ENCODE results near the gene GARIN1A.
"Not testable (repeated sequence)": the region's sequence is repeated elsewhere in the genome, so short reads cannot be mapped to it uniquely, and the experiment has no call there.

The GARIN1A gene

GRCh38 chr7:128671992-128672391, at the start of gene GARIN1A:
TSS of gene GARIN1A (plus strand) at chr7:128672292. CDS start at chr7:128672398, 106 bp downstream.
- Histone ChIP-seq H4K20me1 (ENCODE audit: insufficient read depth, low read length, poor library complexity, severe bottlenecking) (no peaks in the 10 kb centered on the region), H3K4me2 (ENCODE audit: low read depth, low read length, poor library complexity, severe bottlenecking) (no peak within 1 kb of the TSS), H3K79me2 (ENCODE audit: insufficient read depth, low read length) (no peaks in the 10 kb centered on the region), H3K36me3 (ENCODE audit: insufficient read depth, low read length) (no peaks in the 10 kb centered on the region), H3K4me3 (ENCODE audit: low read length, poor library complexity, severe bottlenecking) (no peak within 1 kb of the TSS), H3F3A (ENCODE audit: low read depth) (no peaks in the 10 kb centered on the region), H3K9ac (ENCODE audit: low read depth, low read length, poor library complexity, severe bottlenecking) (no peak within 1 kb of the TSS), H2AFZ (ENCODE audit: low read length) (peak within 1 kb of the TSS; percentile 56; the same call in 1 of the 2 replicates), H3K27me3 (ENCODE audit: insufficient read depth, low read length, poor library complexity, severe bottlenecking) (no peaks in the 10 kb centered on the region), H3K4me1 (ENCODE audit: insufficient read depth, low read length, poor library complexity, severe bottlenecking) (no peaks in the 10 kb centered on the region), H3K9me3 (ENCODE audit: insufficient read depth, low read depth, low read length) (no peaks in the 10 kb centered on the region), H3K9me2 (replicated peaks; ENCODE audit: low read depth, low read length) (no peaks in the 10 kb centered on the region)
- TF ChIP-seq, protein P1, sequence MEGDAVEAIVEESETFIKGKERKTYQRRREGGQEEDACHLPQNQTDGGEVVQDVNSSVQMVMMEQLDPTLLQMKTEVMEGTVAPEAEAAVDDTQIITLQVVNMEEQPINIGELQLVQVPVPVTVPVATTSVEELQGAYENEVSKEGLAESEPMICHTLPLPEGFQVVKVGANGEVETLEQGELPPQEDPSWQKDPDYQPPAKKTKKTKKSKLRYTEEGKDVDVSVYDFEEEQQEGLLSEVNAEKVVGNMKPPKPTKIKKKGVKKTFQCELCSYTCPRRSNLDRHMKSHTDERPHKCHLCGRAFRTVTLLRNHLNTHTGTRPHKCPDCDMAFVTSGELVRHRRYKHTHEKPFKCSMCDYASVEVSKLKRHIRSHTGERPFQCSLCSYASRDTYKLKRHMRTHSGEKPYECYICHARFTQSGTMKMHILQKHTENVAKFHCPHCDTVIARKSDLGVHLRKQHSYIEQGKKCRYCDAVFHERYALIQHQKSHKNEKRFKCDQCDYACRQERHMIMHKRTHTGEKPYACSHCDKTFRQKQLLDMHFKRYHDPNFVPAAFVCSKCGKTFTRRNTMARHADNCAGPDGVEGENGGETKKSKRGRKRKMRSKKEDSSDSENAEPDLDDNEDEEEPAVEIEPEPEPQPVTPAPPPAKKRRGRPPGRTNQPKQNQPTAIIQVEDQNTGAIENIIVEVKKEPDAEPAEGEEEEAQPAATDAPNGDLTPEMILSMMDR (conservative IDR thresholded peaks at IDR 0.05; ENCODE audit: low read length): no peak
- no peak for TF ChIP-seq EZH2phosphoT487 (IDR thresholded peaks at IDR 0.05; ENCODE audit: borderline replicate concordance)

GRCh38 chr7:128627124-128627523, 45.0 kb upstream of the GARIN1A start:
- H3K27me3 ChIP-seq (ENCODE audit: insufficient read depth, low read length, poor library complexity, severe bottlenecking); H3K9me2 ChIP-seq (replicated peaks; ENCODE audit: low read depth, low read length); H3K4me3 ChIP-seq (ENCODE audit: low read length, poor library complexity, severe bottlenecking); H3K4me1 ChIP-seq (ENCODE audit: insufficient read depth, low read length, poor library complexity, severe bottlenecking); H2AFZ ChIP-seq (ENCODE audit: low read length); H3K79me2 ChIP-seq (ENCODE audit: insufficient read depth, low read length); H3F3A ChIP-seq (ENCODE audit: low read depth); H3K9me3 ChIP-seq (ENCODE audit: insufficient read depth, low read depth, low read length); H3K9ac ChIP-seq (ENCODE audit: low read depth, low read length, poor library complexity, severe bottlenecking); H3K4me2 ChIP-seq (ENCODE audit: low read depth, low read length, poor library complexity, severe bottlenecking); H4K20me1 ChIP-seq (ENCODE audit: insufficient read depth, low read length, poor library complexity, severe bottlenecking): not testable (repeated sequence)
- H3K36me3 ChIP-seq (ENCODE audit: insufficient read depth, low read length): peaks cover 44% of the 10 kb centered on the region; the same call in 1 of the 2 replicates

GRCh38 chr7:128633915-128634314, 38.2 kb upstream of the GARIN1A start:
- not testable (repeated sequence) for H3K4me2 ChIP-seq (ENCODE audit: low read depth, low read length, poor library complexity, severe bottlenecking); H3K4me1 ChIP-seq (ENCODE audit: insufficient read depth, low read length, poor library complexity, severe bottlenecking); H3K9me2 ChIP-seq (replicated peaks; ENCODE audit: low read depth, low read length); H3K9ac ChIP-seq (ENCODE audit: low read depth, low read length, poor library complexity, severe bottlenecking); H2AFZ ChIP-seq (ENCODE audit: low read length); H3K79me2 ChIP-seq (ENCODE audit: insufficient read depth, low read length); H4K20me1 ChIP-seq (ENCODE audit: insufficient read depth, low read length, poor library complexity, severe bottlenecking); H3K27me3 ChIP-seq (ENCODE audit: insufficient read depth, low read length, poor library complexity, severe bottlenecking); H3K9me3 ChIP-seq (ENCODE audit: insufficient read depth, low read depth, low read length); H3F3A ChIP-seq (ENCODE audit: low read depth); H3K4me3 ChIP-seq (ENCODE audit: low read length, poor library complexity, severe bottlenecking)
- peaks cover 26% of the 10 kb centered on the region; the same call in 1 of the 2 replicates for H3K36me3 ChIP-seq (ENCODE audit: insufficient read depth, low read length)

DNA sequence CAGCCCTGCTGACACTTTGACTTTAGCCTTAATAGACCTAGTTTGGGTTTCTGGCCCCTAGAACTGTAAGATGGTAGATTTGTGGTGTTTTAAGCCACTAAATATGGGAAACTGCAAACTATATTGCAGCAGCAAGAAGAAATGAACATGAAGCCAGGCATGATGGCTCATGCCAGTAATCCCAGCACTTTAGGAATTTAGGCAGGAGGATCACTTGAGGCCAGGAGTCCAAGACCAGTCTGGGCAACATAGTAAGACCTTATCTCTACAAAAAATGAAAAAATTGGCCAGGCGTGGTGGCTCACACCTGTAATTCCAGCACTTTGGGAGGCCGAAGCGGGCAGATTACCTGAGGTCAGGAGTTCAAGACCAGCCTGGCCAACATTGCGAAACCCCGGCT, 26.9 kb upstream of the GARIN1A start:
- H2AFZ ChIP-seq (ENCODE audit: low read length); H3F3A ChIP-seq (ENCODE audit: low read depth); H3K9me2 ChIP-seq (replicated peaks; ENCODE audit: low read depth, low read length); H4K20me1 ChIP-seq (ENCODE audit: insufficient read depth, low read length, poor library complexity, severe bottlenecking); H3K9ac ChIP-seq (ENCODE audit: low read depth, low read length, poor library complexity, severe bottlenecking); H3K79me2 ChIP-seq (ENCODE audit: insufficient read depth, low read length); H3K4me3 ChIP-seq (ENCODE audit: low read length, poor library complexity, severe bottlenecking); H3K4me2 ChIP-seq (ENCODE audit: low read depth, low read length, poor library complexity, severe bottlenecking); H3K9me3 ChIP-seq (ENCODE audit: insufficient read depth, low read depth, low read length); H3K4me1 ChIP-seq (ENCODE audit: insufficient read depth, low read length, poor library complexity, severe bottlenecking); H3K27me3 ChIP-seq (ENCODE audit: insufficient read depth, low read length, poor library complexity, severe bottlenecking): not testable (repeated sequence)
- H3K36me3 ChIP-seq (ENCODE audit: insufficient read depth, low read length): peaks cover 15% of the 10 kb centered on the region; the same call in 1 of the 2 replicates

- H3K36me3 ChIP-seq (ENCODE audit: insufficient read depth, low read length): peaks cover 15% of the 10 kb centered on the region; the same call in 1 of the 2 replicates
- not testable (repeated sequence) for H3K4me1 ChIP-seq (ENCODE audit: insufficient read depth, low read length, poor library complexity, severe bottlenecking); H3K4me3 ChIP-seq (ENCODE audit: low read length, poor library complexity, severe bottlenecking); H3K79me2 ChIP-seq (ENCODE audit: insufficient read depth, low read length); H2AFZ ChIP-seq (ENCODE audit: low read length); H3K27me3 ChIP-seq (ENCODE audit: insufficient read depth, low read length, poor library complexity, severe bottlenecking); H3F3A ChIP-seq (ENCODE audit: low read depth); H3K9ac ChIP-seq (ENCODE audit: low read depth, low read length, poor library complexity, severe bottlenecking); H3K9me3 ChIP-seq (ENCODE audit: insufficient read depth, low read depth, low read length); H3K4me2 ChIP-seq (ENCODE audit: low read depth, low read length, poor library complexity, severe bottlenecking); H3K9me2 ChIP-seq (replicated peaks; ENCODE audit: low read depth, low read length); H4K20me1 ChIP-seq (ENCODE audit: insufficient read depth, low read length, poor library complexity, severe bottlenecking)
Measured at GRCh38 chr7:128645844-128646243, 26.2 kb upstream of the GARIN1A start.

DNA sequence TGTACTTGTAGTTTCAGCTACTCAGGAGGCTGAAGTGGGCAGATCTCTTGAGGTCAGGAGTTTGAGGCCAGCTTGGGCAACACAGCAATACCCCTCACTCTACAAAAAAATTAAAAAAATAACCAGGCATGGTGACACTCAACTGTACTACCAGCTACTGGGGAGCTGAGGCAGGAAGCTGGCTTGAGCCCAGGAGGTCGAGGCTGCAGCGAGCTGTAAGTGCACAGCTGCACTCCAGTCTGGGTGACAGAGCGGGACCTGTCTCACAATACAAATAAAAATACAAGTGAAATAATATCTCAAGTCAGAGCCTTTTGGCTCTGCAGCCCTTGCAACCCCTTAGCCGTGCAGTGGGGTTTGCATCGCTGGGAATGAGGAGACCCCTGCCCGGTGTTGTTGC, 25.2 kb upstream of the GARIN1A start:
- H3K9me2 ChIP-seq (replicated peaks; ENCODE audit: low read depth, low read length); H4K20me1 ChIP-seq (ENCODE audit: insufficient read depth, low read length, poor library complexity, severe bottlenecking); H3K27me3 ChIP-seq (ENCODE audit: insufficient read depth, low read length, poor library complexity, severe bottlenecking); H3K9me3 ChIP-seq (ENCODE audit: insufficient read depth, low read depth, low read length); H2AFZ ChIP-seq (ENCODE audit: low read length); H3K9ac ChIP-seq (ENCODE audit: low read depth, low read length, poor library complexity, severe bottlenecking); H3K4me3 ChIP-seq (ENCODE audit: low read length, poor library complexity, severe bottlenecking); H3K4me1 ChIP-seq (ENCODE audit: insufficient read depth, low read length, poor library complexity, severe bottlenecking); H3F3A ChIP-seq (ENCODE audit: low read depth); H3K79me2 ChIP-seq (ENCODE audit: insufficient read depth, low read length); H3K4me2 ChIP-seq (ENCODE audit: low read depth, low read length, poor library complexity, severe bottlenecking): not testable (repeated sequence)
- H3K36me3 ChIP-seq (ENCODE audit: insufficient read depth, low read length): peaks cover 14% of the 10 kb centered on the region; the same call in 1 of the 2 replicates

DNA sequence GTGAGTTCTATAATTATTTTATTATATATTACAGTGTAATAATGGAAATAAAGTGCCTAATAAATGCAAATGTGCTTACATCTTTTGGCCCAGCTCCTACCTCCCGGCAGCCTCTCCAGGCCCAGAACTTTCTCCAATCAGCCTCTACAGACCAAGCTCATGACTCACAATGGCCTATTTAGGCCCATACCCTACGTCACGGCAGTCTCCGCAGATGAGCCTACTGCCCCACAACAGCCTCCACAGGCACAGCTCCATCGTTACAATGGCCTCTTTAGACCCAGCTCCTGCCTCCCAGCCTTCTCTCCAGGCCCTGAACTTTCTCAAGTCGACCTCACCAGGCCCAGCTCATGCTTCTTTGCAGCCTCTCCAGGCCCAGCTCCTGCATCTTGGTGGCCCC, 21.0 kb upstream of the GARIN1A start:
- H3K9me2 ChIP-seq (replicated peaks; ENCODE audit: low read depth, low read length); H4K20me1 ChIP-seq (ENCODE audit: insufficient read depth, low read length, poor library complexity, severe bottlenecking); H3K27me3 ChIP-seq (ENCODE audit: insufficient read depth, low read length, poor library complexity, severe bottlenecking); H3K36me3 ChIP-seq (ENCODE audit: insufficient read depth, low read length); H3K9ac ChIP-seq (ENCODE audit: low read depth, low read length, poor library complexity, severe bottlenecking); H3K9me3 ChIP-seq (ENCODE audit: insufficient read depth, low read depth, low read length); H3K4me3 ChIP-seq (ENCODE audit: low read length, poor library complexity, severe bottlenecking); H3K4me1 ChIP-seq (ENCODE audit: insufficient read depth, low read length, poor library complexity, severe bottlenecking); H3F3A ChIP-seq (ENCODE audit: low read depth); H2AFZ ChIP-seq (ENCODE audit: low read length); H3K79me2 ChIP-seq (ENCODE audit: insufficient read depth, low read length); H3K4me2 ChIP-seq (ENCODE audit: low read depth, low read length, poor library complexity, severe bottlenecking): not testable (repeated sequence)
